Esophagus muscularis mucosa (tissue), 4 donors: ENCODE results near the gene IL1RL2. TPM values are rescaled to one million over a fixed set of nuclear protein-coding genes. Genes with fewer than 3 reads are reported as not detected.

ENCODE experiments used
- DNase-seq: peaks from one replicate; pipeline ENCODE4 v3.0.0-alpha.2; 2017; ENCODE audit errors: extremely low spot score
- H3K27ac ChIP-seq, 4 donors: fragments of 200-600 bp; sonication (generic); replicated peaks in 1 of 4; 1 replicate in 3 of 4; 2 replicates in 1 of 4; pipeline ENCODE4 v1.5.1; 2016 to 2019; ENCODE audit warnings: mild to moderate bottlenecking in 1 of 4
- H3K27me3 ChIP-seq, 4 donors: fragments of 200-600 bp; sonication (generic); one replicate each; pipeline versions ENCODE4 v1.5.1 to v1.6.0; 2016 to 2019
- H3K36me3 ChIP-seq, 4 donors: fragments of 200-600 bp; sonication (generic); one replicate each; pipeline ENCODE4 v1.5.1; 2016 to 2019
- H3K4me1 ChIP-seq, 4 donors: fragments of 200-600 bp; sonication (generic); one replicate each; pipeline ENCODE4 v1.5.1; 2016 to 2019
- H3K4me3 ChIP-seq, 4 donors: fragments of 200-600 bp; sonication (generic); 1 replicate in 2 of 4; 2 replicates in 2 of 4; pipeline ENCODE4 v1.5.1; 2016 to 2019; ENCODE audit warnings: mild to moderate bottlenecking in 4 of 4, moderate library complexity in 1 of 4
- H3K9me3 ChIP-seq, 4 donors: fragments of 200-600 bp; sonication (generic); 1 replicate in 3 of 4; 2 replicates in 1 of 4; pipeline ENCODE4 v1.5.1; 2016 to 2019
- CTCF ChIP-seq, 3 experiments: fragments of 200-600 bp in 2 of 3; fragments of 450-650 bp in 1 of 3; sonication (generic) in 2 of 3; IDR thresholded peaks; one replicate each; pipeline ENCODE4 v1.5.1; 2017 to 2019; ENCODE audit warnings: antibody characterized with exemption in 3 of 3, mild to moderate bottlenecking in 2 of 3, moderate library complexity in 1 of 3
- EP300 ChIP-seq: sonication (generic); formaldehyde crosslinking; IDR thresholded peaks from one replicate; pipeline ENCODE4 v1.6.1; 2017; ENCODE audit warnings: antibody characterized with exemption
- POLR2A ChIP-seq: fragments of 450-650 bp; IDR thresholded peaks from one replicate; pipeline ENCODE4 v1.6.1; 2017; ENCODE audit warnings: antibody characterized with exemption, moderate library complexity, mild to moderate bottlenecking, low read depth
- POLR2AphosphoS5 ChIP-seq, 2 donors: sonication (generic); formaldehyde crosslinking; IDR thresholded peaks; one replicate each; pipeline ENCODE4 v1.6.1; 2017; ENCODE audit warnings: antibody characterized with exemption in 2 of 2
- WGBS: methylation state at CpG from one replicate; pipeline ENCODE4 v1.1.5; 2018; 5-methylcytosine and 5-hydroxymethylcytosine counted together
- intact Hi-C: fragments of 100-400 bp; cut with DNase I; formaldehyde crosslinking; loops from one replicate; pipeline ENCODE4 v1.15.1; 2023
- total RNA-seq, 4 donors: library from RNA; depleted of rRNA; stranded (reverse); fragments of >200 nt; gene quantifications; one replicate each; pipeline versions ENCODE4 v1.1.0 to v1.2.1, GENCODE V29; 2016

IL1RL2 gene
- total RNA-seq, 4 donors from 2014 or later = 0.19 to 0.92 (median 0.66) TPM; not detected in 1

GRCh38 chr2:102238778-102239177 lies 52.0 kb downstream of the IL1RL2 start:
- DNase-seq = peak; percentile 70
- H3K27ac ChIP-seq = peak overlapping the region in 1 of 4 donors; percentile 10
- H3K9me3 ChIP-seq = no peaks in the 10 kb centered on the region
- WGBS = 100% methylated on average over 2 of the region's 2 CpGs
- no peaks in the 10 kb centered on the region for H3K27me3 ChIP-seq
- no peaks in the 10 kb centered on the region for H3K36me3 ChIP-seq
- H3K4me1 ChIP-seq = peaks cover 4 to 14% (median 10%) of the 10 kb centered on the region in 4 donors
- intact Hi-C loops = no loop called here
- TF ChIP-seq EP300 (no peak), POLR2A (no peak), CTCF (IDR thresholded peaks at IDR 0.05) (no peak), POLR2AphosphoS5 (IDR thresholded peaks at IDR 0.05) (no peak)
- no peak overlapping the region for H3K4me3 ChIP-seq

GRCh38 chr2:102239344-102239743 lies 52.5 kb downstream of the IL1RL2 start:
- TF ChIP-seq EP300 (no peak), POLR2AphosphoS5 (IDR thresholded peaks at IDR 0.05) (no peak), CTCF (IDR thresholded peaks at IDR 0.05) (no peak), POLR2A (no peak)
- intact Hi-C loops = no loop called here
- Histone ChIP-seq H3K27ac (no peak overlapping the region), H3K4me3 (no peak overlapping the region), H3K9me3 (no peaks in the 10 kb centered on the region), H3K36me3 (no peaks in the 10 kb centered on the region), H3K4me1 (peaks cover 4 to 14% (median 10%) of the 10 kb centered on the region in 4 donors), H3K27me3 (no peaks in the 10 kb centered on the region)
- WGBS = 93% methylated on average over 6 of the region's 7 CpGs
- peak; percentile 64 for DNase-seq

- WGBS = 14% methylated on average over 12 of the region's 22 CpGs
- Histone ChIP-seq H3K36me3 (no peaks in the 10 kb centered on the region), H3K27me3 (no peaks in the 10 kb centered on the region), H3K4me3 (peak overlapping the region in 2 of 4 donors; percentile 3), H3K4me1 (peaks cover 4 to 21% (median 10%) of the 10 kb centered on the region in 4 donors), H3K9me3 (no peaks in the 10 kb centered on the region), H3K27ac (peak overlapping the region; percentile 32 to 77 (median 60))
- peak; percentile 96 for DNase-seq
- TF ChIP-seq EP300 (no peak), POLR2A (no peak), POLR2AphosphoS5 (IDR thresholded peaks at IDR 0.05) (peak; percentile 59 to 73), CTCF (IDR thresholded peaks at IDR 0.05) (peak; percentile 94 to 98 (median 96))
- intact Hi-C loops = loop anchor here (1.0 to 5.0 kb wide), 3 partner anchors 54 to 359 kb away; partner anchors contain the start of gene IL1RL2
These were observed 54.0 kb downstream of the IL1RL2 start for GRCh38 chr2:102240640-102241370.

- DNase-seq = peak; percentile 19
- Histone ChIP-seq H3K9me3 (no peaks in the 10 kb centered on the region), H3K4me1 (peaks cover 4 to 21% (median 10%) of the 10 kb centered on the region in 4 donors), H3K27ac (no peak overlapping the region), H3K4me3 (no peak overlapping the region), H3K27me3 (no peaks in the 10 kb centered on the region), H3K36me3 (no peaks in the 10 kb centered on the region)
- TF ChIP-seq POLR2AphosphoS5 (IDR thresholded peaks at IDR 0.05) (no peak), EP300 (no peak), POLR2A (no peak), CTCF (IDR thresholded peaks at IDR 0.05) (no peak)
- WGBS = 86% methylated on average over 6 of the region's 6 CpGs
- intact Hi-C loops = loop anchor here (5.0 kb wide), 2 partner anchors 54 to 359 kb away; partner anchors contain the start of gene IL1RL2
These were observed 54.9 kb downstream of the IL1RL2 start for GRCh38 chr2:102241616-102242305.
